Activated CD8-positive, alpha-beta T cell treated with anti-CD3 and anti-CD28 coated beads for 36 hours (primary cell): ENCODE results near the gene STAU1. TPM values are rescaled to one million over a fixed set of nuclear protein-coding genes. Genes with fewer than 3 reads are reported as not detected.

Experiments used
- ATAC-seq: fragments of 200-7000 bp; cut with Tn5 transposase; one replicate; pipeline ENCODE4 v1.10.0; 2021; ENCODE audit warnings: mild to moderate bottlenecking, moderate library complexity
- CTCF ChIA-PET: fragments of 350-600 bp; sonication (Branson Sonifier 250); formaldehyde crosslinking; loops from one replicate; lab custom pipeline; 2021; ENCODE audit warnings: antibody characterized with exemption; lab: Charles Lee
- POLR2A ChIA-PET: fragments of 350-600 bp; sonication (Branson Sonifier 250); formaldehyde crosslinking; loops from one replicate; lab custom pipeline; 2021; ENCODE audit warnings: antibody characterized with exemption; lab: Charles Lee
- DNase-seq: peaks from one replicate; pipeline ENCODE4 v3.0.0-alpha.2; 2020
- H3K27ac Mint-ChIP-seq: one replicate; pipeline ENCODE4 v1.8.0; 2021; ENCODE audit warnings: mild to moderate bottlenecking, mixed read lengths
- H3K27me3 Mint-ChIP-seq: one replicate; pipeline ENCODE4 v1.8.0; 2021; ENCODE audit warnings: mixed read lengths
- H3K36me3 Mint-ChIP-seq: one replicate; pipeline ENCODE4 v1.8.0; 2021; ENCODE audit warnings: low read depth, mixed read lengths
- H3K4me1 Mint-ChIP-seq: one replicate; pipeline ENCODE4 v1.8.0; 2021; ENCODE audit warnings: low read depth, mixed read lengths
- H3K4me3 Mint-ChIP-seq: one replicate; pipeline ENCODE4 v1.8.0; 2021; ENCODE audit warnings: mild to moderate bottlenecking, moderate library complexity, mixed read lengths
- H3K9me3 Mint-ChIP-seq: one replicate; pipeline ENCODE4 v1.8.0; 2021; ENCODE audit warnings: mixed read lengths
- intact Hi-C: fragments of 100-400 bp; cut with micrococcal nuclease; formaldehyde crosslinking; loops from one replicate; pipeline ENCODE4 v1.10.0; 2022
- total RNA-seq, 2 experiments: library from RNA; stranded (reverse); gene quantifications; one replicate each; pipeline ENCODE4 v1.2.3, GENCODE V29; 2021
- TF ChIP-seq, protein P1 (sequence below): fragments of 200-600 bp; IDR thresholded peaks from one replicate; pipeline ENCODE4 v1.8.0; 2022; ENCODE audit warnings: antibody characterized with exemption, mild to moderate bottlenecking

Gene STAU1
- total RNA-seq, 2 experiments from 2014 or later: 57.7 to 60.1 TPM

GRCh38 chr20:49216991-49217578 lies 29.0 kb upstream of the STAU1 start:
- intact Hi-C loops: loop anchor here (2.0 to 5.0 kb wide), 2 partner anchors 35 to 84 kb away; no protein-coding TSS in a partner anchor
- ATAC-seq (peak; percentile 59), DNase-seq (peak; percentile 97)
- Mint-ChIP-seq H3K27me3 (no peaks in the 10 kb centered on the region), H3K9me3 (no peaks in the 10 kb centered on the region), H3K27ac (no peak overlapping the region), H3K4me3 (peak overlapping the region; percentile 41), H3K36me3 (peaks cover 16% of the 10 kb centered on the region), H3K4me1 (peaks cover 24% of the 10 kb centered on the region)
- ChIA-PET POLR2A (interaction anchor here (0.7 to 2.8 kb wide), 4 partner anchors 32 to 80 kb away, joined by 3 to 18 read pairs (median 4); partner anchors contain the start of gene ZNFX1), CTCF (interaction anchor here (0.5 to 6.7 kb wide), 64 partner anchors 11 to 441 kb away, joined by 3 to 123 read pairs (median 5); partner anchors contain the start of gene STAU1)
- TF ChIP-seq, protein P1, sequence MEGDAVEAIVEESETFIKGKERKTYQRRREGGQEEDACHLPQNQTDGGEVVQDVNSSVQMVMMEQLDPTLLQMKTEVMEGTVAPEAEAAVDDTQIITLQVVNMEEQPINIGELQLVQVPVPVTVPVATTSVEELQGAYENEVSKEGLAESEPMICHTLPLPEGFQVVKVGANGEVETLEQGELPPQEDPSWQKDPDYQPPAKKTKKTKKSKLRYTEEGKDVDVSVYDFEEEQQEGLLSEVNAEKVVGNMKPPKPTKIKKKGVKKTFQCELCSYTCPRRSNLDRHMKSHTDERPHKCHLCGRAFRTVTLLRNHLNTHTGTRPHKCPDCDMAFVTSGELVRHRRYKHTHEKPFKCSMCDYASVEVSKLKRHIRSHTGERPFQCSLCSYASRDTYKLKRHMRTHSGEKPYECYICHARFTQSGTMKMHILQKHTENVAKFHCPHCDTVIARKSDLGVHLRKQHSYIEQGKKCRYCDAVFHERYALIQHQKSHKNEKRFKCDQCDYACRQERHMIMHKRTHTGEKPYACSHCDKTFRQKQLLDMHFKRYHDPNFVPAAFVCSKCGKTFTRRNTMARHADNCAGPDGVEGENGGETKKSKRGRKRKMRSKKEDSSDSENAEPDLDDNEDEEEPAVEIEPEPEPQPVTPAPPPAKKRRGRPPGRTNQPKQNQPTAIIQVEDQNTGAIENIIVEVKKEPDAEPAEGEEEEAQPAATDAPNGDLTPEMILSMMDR: peak; percentile 95

DNA sequence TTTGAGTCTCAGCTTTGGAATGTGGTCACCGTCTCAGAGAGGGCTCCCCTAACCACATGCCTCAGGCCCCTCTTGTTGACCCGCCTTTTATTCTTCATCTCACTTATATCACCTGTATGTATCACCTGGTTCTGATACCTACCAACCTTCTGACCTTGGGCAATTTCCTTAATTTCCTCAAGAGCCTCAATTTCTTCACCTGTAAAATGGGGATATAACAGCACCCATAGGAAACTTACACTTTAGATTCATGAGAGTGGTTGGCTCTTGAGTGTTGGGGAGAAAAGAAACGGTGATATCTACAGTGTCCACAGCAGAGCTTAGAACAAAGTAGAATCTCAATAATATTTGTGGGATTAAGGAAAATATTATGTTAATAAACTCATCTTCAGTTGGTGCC lies 27.1 kb upstream of the STAU1 start:
- Mint-ChIP-seq H3K36me3 (peaks cover 4% of the 10 kb centered on the region), H3K4me1 (peaks cover 14% of the 10 kb centered on the region), H3K9me3 (peaks cover 3% of the 10 kb centered on the region), H3K4me3 (no peak overlapping the region), H3K27ac (no peak overlapping the region), H3K27me3 (no peaks in the 10 kb centered on the region)
- TF ChIP-seq, protein P1: no peak
- ChIA-PET POLR2A (no interaction called here), CTCF (interaction anchor here (0.6 to 6.7 kb wide), 5 partner anchors 10 to 81 kb away, joined by 3 to 123 read pairs (median 49); no protein-coding TSS in a partner anchor)
- ATAC-seq (no peak), DNase-seq (no peak)
- intact Hi-C loops: loop anchor here (5.0 kb wide), 1 partner anchor 33 kb away; no protein-coding TSS in a partner anchor

- no peak for ATAC-seq
- H3K9me3 Mint-ChIP-seq: peaks cover 7% of the 10 kb centered on the region
- no peak overlapping the region for H3K27ac Mint-ChIP-seq
- DNase-seq: no peak
- POLR2A ChIA-PET: no interaction called here
- CTCF ChIA-PET: interaction anchor here (0.6 to 6.7 kb wide), 4 partner anchors 9 to 80 kb away, joined by 3 to 123 read pairs (median 26); no protein-coding TSS in a partner anchor
- H3K36me3 Mint-ChIP-seq: no peaks in the 10 kb centered on the region
- H3K27me3 Mint-ChIP-seq: no peaks in the 10 kb centered on the region
- intact Hi-C loops: no loop called here
- TF ChIP-seq, protein P1: no peak
- H3K4me3 Mint-ChIP-seq: no peak overlapping the region
- H3K4me1 Mint-ChIP-seq: peaks cover 7% of the 10 kb centered on the region
Observed at GRCh38 chr20:49214571-49214970, 26.4 kb upstream of the STAU1 start.

DNA sequence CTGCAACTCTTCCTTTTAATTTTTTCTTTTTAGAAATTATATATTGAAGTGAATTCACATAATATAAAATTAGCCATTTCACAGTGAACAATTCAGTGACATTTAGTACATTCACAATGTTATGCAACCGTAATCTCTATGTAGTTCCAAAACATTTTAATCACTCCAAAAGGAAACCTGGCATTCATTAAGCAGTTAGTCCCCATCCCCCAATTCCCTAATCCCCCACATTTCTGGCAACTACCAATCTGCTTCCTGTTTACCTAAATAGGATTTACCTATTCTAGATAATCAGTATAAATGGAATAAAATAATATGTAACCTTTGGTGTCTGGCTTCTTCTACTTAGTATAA lies 22.6 kb upstream of the STAU1 start:
- no peak overlapping the region for H3K27ac Mint-ChIP-seq
- CTCF ChIA-PET: interaction anchor here (0.6 to 2.5 kb wide), 4 partner anchors 27 to 78 kb away, joined by 3 to 14 read pairs (median 4); no protein-coding TSS in a partner anchor

More for the DNA sequence above, 22.6 kb upstream of the STAU1 start:
- H3K4me1 Mint-ChIP-seq: no peaks in the 10 kb centered on the region
- ATAC-seq: no peak
- TF ChIP-seq, protein P1: no peak
- H3K4me3 Mint-ChIP-seq: no peak overlapping the region
- H3K36me3 Mint-ChIP-seq: no peaks in the 10 kb centered on the region
- H3K9me3 Mint-ChIP-seq: peaks cover 7% of the 10 kb centered on the region
- intact Hi-C loops: no loop called here
- no peak for DNase-seq
- POLR2A ChIA-PET: interaction anchor here (0.7 kb wide), 1 partner anchor 12 kb away, joined by 3 read pairs; no protein-coding TSS in a partner anchor
- no peaks in the 10 kb centered on the region for H3K27me3 Mint-ChIP-seq
